Effector memory CD8-positive, alpha-beta T cell (primary cell): Measurements from ENCODE around the gene CDK2AP2.

ENCODE experiments used
- ATAC-seq: fragments of 150-1000 bp; cut with Tn5 transposase; replicated peaks from 2 replicates; pipeline ENCODE4 v1.10.0; 2021; ENCODE audit warnings: mild to moderate bottlenecking, moderate library complexity
- DNase-seq, 3 experiments: peaks; one replicate each; pipeline ENCODE4 v3.0.0; 2021
- H3K27ac Mint-ChIP-seq, 2 donors: one replicate each; pipeline ENCODE4 v1.8.0; 2022; ENCODE audit warnings: mild to moderate bottlenecking in 2 of 2, mixed read lengths in 2 of 2, moderate library complexity in 2 of 2
- H3K27me3 Mint-ChIP-seq, 2 donors: one replicate each; pipeline ENCODE4 v1.8.0; 2022; ENCODE audit warnings: mixed read lengths in 2 of 2
- H3K36me3 Mint-ChIP-seq: one replicate; pipeline ENCODE4 v1.8.0; 2022; ENCODE audit warnings: mild to moderate bottlenecking, moderate library complexity, mixed read lengths; ENCODE audit not compliant: insufficient read depth
- H3K4me1 Mint-ChIP-seq, 2 donors: one replicate each; pipeline ENCODE4 v1.8.0; 2022; ENCODE audit warnings: low read depth in 2 of 2, mixed read lengths in 2 of 2
- H3K4me3 Mint-ChIP-seq, 2 donors: one replicate each; pipeline ENCODE4 v1.8.0; 2022; ENCODE audit warnings: mild to moderate bottlenecking in 2 of 2, mixed read lengths in 2 of 2, moderate library complexity in 2 of 2
- H3K9me3 Mint-ChIP-seq, 2 donors: one replicate each; pipeline ENCODE4 v1.8.0; 2022; ENCODE audit warnings: mixed read lengths in 2 of 2

The CDK2AP2 gene

GRCh38 chr11:67504950-67505581 lies 2.9 kb downstream of the CDK2AP2 start, which contains the start of gene PITPNM1:
PITPNM1 (minus strand) TSS chr11:67505363; CDS start chr11:67504180, 1,183 bp downstream.
- no peaks in the 10 kb centered on the region for H3K27me3 Mint-ChIP-seq
- H3K4me1 Mint-ChIP-seq, result peaks cover 47 to 54% of the 10 kb centered on the region in 2 donors
- peak; percentile 11 for ATAC-seq

GRCh38 chr11:67504005-67504949 lies 3.7 kb downstream of the CDK2AP2 start:
- peaks cover 46 to 55% of the 10 kb centered on the region in 2 donors for H3K4me1 Mint-ChIP-seq
- DNase-seq, result peak; percentile 22 to 48 (median 40)
- H3K36me3 Mint-ChIP-seq, result peaks cover 80% of the 10 kb centered on the region
- H3K27ac Mint-ChIP-seq, result peak overlapping the region; percentile 98 to 99
- H3K9me3 Mint-ChIP-seq, result no peaks in the 10 kb centered on the region
- ATAC-seq, result no peak
- peak overlapping the region; percentile 95 to 98 for H3K4me3 Mint-ChIP-seq
- no peaks in the 10 kb centered on the region for H3K27me3 Mint-ChIP-seq

More at GRCh38 chr11:67504950-67505581, 2.9 kb downstream of the CDK2AP2 start, which contains the start of gene PITPNM1:
- Mint-ChIP-seq H3K36me3 (peaks cover 77% of the 10 kb centered on the region), H3K4me3 (peak within 1 kb of the TSS; percentile 95 to 98), H3K27ac (peak within 1 kb of the TSS; percentile 98 to 99), H3K9me3 (no peaks in the 10 kb centered on the region)
- DNase-seq, result peak; percentile 59 to 68 (median 66)

- H3K27me3 Mint-ChIP-seq, result no peaks in the 10 kb centered on the region
Observed at GRCh38 chr11:67503119-67504004, 4.6 kb downstream of the CDK2AP2 start.

GRCh38 chr11:67502328-67502979 lies 5.5 kb downstream of the CDK2AP2 start:
- peak overlapping the region in 1 of 2 donors; percentile 79 for H3K27ac Mint-ChIP-seq
- DNase-seq, result no peak
- no peak for ATAC-seq
- no peaks in the 10 kb centered on the region for H3K27me3 Mint-ChIP-seq
- H3K4me1 Mint-ChIP-seq, result peaks cover 38 to 44% of the 10 kb centered on the region in 2 donors
- H3K9me3 Mint-ChIP-seq, result no peaks in the 10 kb centered on the region
- peak overlapping the region; percentile 61 to 76 for H3K4me3 Mint-ChIP-seq
- H3K36me3 Mint-ChIP-seq, result peaks cover 71% of the 10 kb centered on the region

More at GRCh38 chr11:67503119-67504004, 4.6 kb downstream of the CDK2AP2 start:
- Mint-ChIP-seq H3K36me3 (peaks cover 78% of the 10 kb centered on the region), H3K9me3 (no peaks in the 10 kb centered on the region), H3K4me1 (peaks cover 38 to 48% of the 10 kb centered on the region in 2 donors), H3K4me3 (peak overlapping the region; percentile 61 to 76), H3K27ac (peak overlapping the region; percentile 62 to 79)
- no peak for ATAC-seq
- DNase-seq, result no peak

GRCh38 chr11:67501854-67502253 lies 6.1 kb downstream of the CDK2AP2 start:
- Mint-ChIP-seq H3K9me3 (no peaks in the 10 kb centered on the region), H3K4me3 (no peak overlapping the region), H3K27ac (peak overlapping the region in 1 of 2 donors; percentile 75), H3K36me3 (peaks cover 69% of the 10 kb centered on the region), H3K4me1 (peaks cover 36 to 38% of the 10 kb centered on the region in 2 donors), H3K27me3 (no peaks in the 10 kb centered on the region)
- DNase-seq, result no peak
- ATAC-seq, result no peak

- DNase-seq (no peak), ATAC-seq (no peak)
- Mint-ChIP-seq H3K4me3 (no peak overlapping the region), H3K4me1 (peaks cover 31% of the 10 kb centered on the region in 2 donors), H3K36me3 (peaks cover 66% of the 10 kb centered on the region), H3K27me3 (no peaks in the 10 kb centered on the region), H3K9me3 (no peaks in the 10 kb centered on the region), H3K27ac (peak overlapping the region; percentile 75 to 82)
Observed at GRCh38 chr11:67500831-67501715, 6.9 kb downstream of the CDK2AP2 start.

- ATAC-seq (no peak), DNase-seq (no peak)
- Mint-ChIP-seq H3K27ac (peak overlapping the region; percentile 75 to 82), H3K4me3 (no peak overlapping the region), H3K36me3 (peaks cover 60% of the 10 kb centered on the region), H3K27me3 (no peaks in the 10 kb centered on the region), H3K4me1 (peaks cover 25 to 26% of the 10 kb centered on the region in 2 donors), H3K9me3 (no peaks in the 10 kb centered on the region)
Observed at GRCh38 chr11:67500484-67500821, 7.5 kb downstream of the CDK2AP2 start.

- Mint-ChIP-seq H3K36me3 (peaks cover 58% of the 10 kb centered on the region), H3K9me3 (no peaks in the 10 kb centered on the region), H3K4me3 (no peak overlapping the region), H3K27me3 (no peaks in the 10 kb centered on the region), H3K4me1 (peaks cover 24% of the 10 kb centered on the region in 2 donors), H3K27ac (no peak overlapping the region)
- no peak for DNase-seq
- no peak for ATAC-seq
Observed at GRCh38 chr11:67499808-67500483, 8.0 kb downstream of the CDK2AP2 start.

GRCh38 chr11:67498544-67498972 lies 9.4 kb downstream of the CDK2AP2 start:
- Mint-ChIP-seq H3K27me3 (no peaks in the 10 kb centered on the region), H3K4me1 (peaks cover 21 to 24% of the 10 kb centered on the region in 2 donors), H3K4me3 (no peak overlapping the region), H3K36me3 (peaks cover 51% of the 10 kb centered on the region), H3K9me3 (no peaks in the 10 kb centered on the region), H3K27ac (no peak overlapping the region)
- DNase-seq (no peak), ATAC-seq (no peak)

- DNase-seq (no peak), ATAC-seq (no peak)
- peaks cover 47% of the 10 kb centered on the region for H3K36me3 Mint-ChIP-seq
- H3K9me3 Mint-ChIP-seq, result no peaks in the 10 kb centered on the region
- no peaks in the 10 kb centered on the region for H3K27me3 Mint-ChIP-seq
- no peak overlapping the region for H3K4me3 Mint-ChIP-seq
- peaks cover 14 to 17% of the 10 kb centered on the region in 2 donors for H3K4me1 Mint-ChIP-seq
- peak overlapping the region in 1 of 2 donors; percentile 12 for H3K27ac Mint-ChIP-seq
Observed at GRCh38 chr11:67497656-67498291, 10.2 kb downstream of the CDK2AP2 start.

GRCh38 chr11:67496113-67496512 lies 11.8 kb downstream of the CDK2AP2 start:
- Mint-ChIP-seq H3K27me3 (no peaks in the 10 kb centered on the region), H3K36me3 (peaks cover 47% of the 10 kb centered on the region), H3K27ac (peak overlapping the region; percentile 38 to 72), H3K4me3 (no peak overlapping the region), H3K4me1 (peaks cover 9 to 13% of the 10 kb centered on the region in 2 donors), H3K9me3 (no peaks in the 10 kb centered on the region)
- DNase-seq (no peak), ATAC-seq (no peak)
